DOHH2 (cell line): ENCODE measurements around the gene PNRC1.

Experiments used
- EZH2phosphoT487 ChIP-seq: fragments of 200-600 bp; sonication (generic); IDR thresholded peaks from 2 replicates; pipeline ENCODE4 v1.6.1; 2017; ENCODE audit warnings: borderline replicate concordance, mild to moderate bottlenecking, antibody characterized with exemption, low read length, moderate library complexity, mixed read lengths
- TF ChIP-seq, protein P1 (sequence below): fragments of 200-600 bp; sonication (generic); IDR thresholded peaks from one replicate; pipeline ENCODE4 v1.5.1; 2014; ENCODE audit warnings: antibody characterized with exemption, mild to moderate bottlenecking, low read depth, low read length; ENCODE audit not compliant: poor library complexity, severe bottlenecking

DNA sequence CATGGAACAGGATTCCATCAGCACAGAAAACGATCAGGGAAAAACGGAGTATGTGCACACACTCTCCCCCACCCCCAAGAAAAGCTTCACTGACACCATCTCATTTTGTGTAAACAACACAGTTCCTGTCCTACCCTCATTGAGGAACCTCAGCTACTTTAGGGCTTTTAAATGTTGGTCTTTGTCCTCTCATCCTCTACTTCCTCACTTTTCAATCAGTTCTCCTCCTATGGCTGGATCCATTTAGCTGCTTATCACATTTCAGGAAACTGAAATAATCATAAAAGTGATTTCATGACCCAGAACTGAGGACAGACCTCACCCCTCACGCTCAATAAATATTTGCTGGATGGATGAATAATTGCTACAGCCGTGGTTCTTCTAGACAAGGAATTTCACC is 33.1 kb upstream of the PNRC1 start:
- TF ChIP-seq, protein P1, sequence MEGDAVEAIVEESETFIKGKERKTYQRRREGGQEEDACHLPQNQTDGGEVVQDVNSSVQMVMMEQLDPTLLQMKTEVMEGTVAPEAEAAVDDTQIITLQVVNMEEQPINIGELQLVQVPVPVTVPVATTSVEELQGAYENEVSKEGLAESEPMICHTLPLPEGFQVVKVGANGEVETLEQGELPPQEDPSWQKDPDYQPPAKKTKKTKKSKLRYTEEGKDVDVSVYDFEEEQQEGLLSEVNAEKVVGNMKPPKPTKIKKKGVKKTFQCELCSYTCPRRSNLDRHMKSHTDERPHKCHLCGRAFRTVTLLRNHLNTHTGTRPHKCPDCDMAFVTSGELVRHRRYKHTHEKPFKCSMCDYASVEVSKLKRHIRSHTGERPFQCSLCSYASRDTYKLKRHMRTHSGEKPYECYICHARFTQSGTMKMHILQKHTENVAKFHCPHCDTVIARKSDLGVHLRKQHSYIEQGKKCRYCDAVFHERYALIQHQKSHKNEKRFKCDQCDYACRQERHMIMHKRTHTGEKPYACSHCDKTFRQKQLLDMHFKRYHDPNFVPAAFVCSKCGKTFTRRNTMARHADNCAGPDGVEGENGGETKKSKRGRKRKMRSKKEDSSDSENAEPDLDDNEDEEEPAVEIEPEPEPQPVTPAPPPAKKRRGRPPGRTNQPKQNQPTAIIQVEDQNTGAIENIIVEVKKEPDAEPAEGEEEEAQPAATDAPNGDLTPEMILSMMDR, result no peak
- TF ChIP-seq EZH2phosphoT487, result no peak
